Measurements from ENCODE around the gene FTCDNL1. TPM values are rescaled to one million over a fixed set of nuclear protein-coding genes. Genes with fewer than 3 reads are reported as not detected.

Gene FTCDNL1
- polyA plus RNA-seq, 2 of the 4 experiments (the other 2 are of a cell fraction) = 2.1 to 5.2 TPM

GRCh38 chr2:199775267-199775666 lies 75.7 kb downstream of the FTCDNL1 start:
- H3K4me1 ChIP-seq = no peaks in the 10 kb centered on the region
- H3K27ac ChIP-seq = no peak overlapping the region
- no peak overlapping the region for H3K4me2 ChIP-seq
- FAIRE-seq (no peak), DNase-seq (ENCODE audit: low read depth in 1 of 2, low spot score in 1 of 2) (no peak), ATAC-seq (no peak)
- ChIA-PET CTCF (interaction anchor here (1.0 kb wide), 1 partner anchor 35 kb away, joined by 3 read pairs; no protein-coding TSS in a partner anchor), POLR2A (no interaction called here)
- 40% methylated on average over 3 of the region's 3 CpGs for WGBS (ENCODE audit: missing lambda C conversion rate)
- no peaks in the 10 kb centered on the region for H3K9me3 ChIP-seq
- TF ChIP-seq HOXB13 (CRISPR knock-in tag; IDR thresholded peaks at IDR 0.05; ENCODE audit: low read depth) (no peak), SMC3 (IDR thresholded peaks at IDR 0.05) (no peak)
- TF ChIP-seq, protein P1, sequence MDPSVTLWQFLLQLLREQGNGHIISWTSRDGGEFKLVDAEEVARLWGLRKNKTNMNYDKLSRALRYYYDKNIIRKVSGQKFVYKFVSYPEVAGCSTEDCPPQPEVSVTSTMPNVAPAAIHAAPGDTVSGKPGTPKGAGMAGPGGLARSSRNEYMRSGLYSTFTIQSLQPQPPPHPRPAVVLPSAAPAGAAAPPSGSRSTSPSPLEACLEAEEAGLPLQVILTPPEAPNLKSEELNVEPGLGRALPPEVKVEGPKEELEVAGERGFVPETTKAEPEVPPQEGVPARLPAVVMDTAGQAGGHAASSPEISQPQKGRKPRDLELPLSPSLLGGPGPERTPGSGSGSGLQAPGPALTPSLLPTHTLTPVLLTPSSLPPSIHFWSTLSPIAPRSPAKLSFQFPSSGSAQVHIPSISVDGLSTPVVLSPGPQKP (IDR thresholded peaks at IDR 0.05; ENCODE audit: low read depth, low read length) = no peak
- no peak overlapping the region for H3K4me3 ChIP-seq

GRCh38 chr2:199772035-199772976 lies 78.7 kb downstream of the FTCDNL1 start:
- DNase-seq (ENCODE audit: low read depth in 1 of 2, low spot score in 1 of 2) (no peak), FAIRE-seq (no peak), ATAC-seq (0 out of 6 replicates have a peak, but pooled peaks of 1 of the 2 experiments have one; percentile 39)
- ChIA-PET CTCF (no interaction called here), POLR2A (no interaction called here)
- H3K4me3 ChIP-seq = no peak overlapping the region
- no peak overlapping the region for H3K4me2 ChIP-seq
- TF ChIP-seq HDAC2 (IDR thresholded peaks at IDR 0.05) (no peak), FOSL2 (IDR thresholded peaks at IDR 0.05) (no peak), FOSL2 (CRISPR knock-in tag; IDR thresholded peaks at IDR 0.05) (no peak)
- TF ChIP-seq, protein P2, sequence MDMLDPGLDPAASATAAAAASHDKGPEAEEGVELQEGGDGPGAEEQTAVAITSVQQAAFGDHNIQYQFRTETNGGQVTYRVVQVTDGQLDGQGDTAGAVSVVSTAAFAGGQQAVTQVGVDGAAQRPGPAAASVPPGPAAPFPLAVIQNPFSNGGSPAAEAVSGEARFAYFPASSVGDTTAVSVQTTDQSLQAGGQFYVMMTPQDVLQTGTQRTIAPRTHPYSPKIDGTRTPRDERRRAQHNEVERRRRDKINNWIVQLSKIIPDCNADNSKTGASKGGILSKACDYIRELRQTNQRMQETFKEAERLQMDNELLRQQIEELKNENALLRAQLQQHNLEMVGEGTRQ (IDR thresholded peaks at IDR 0.05) = no peak
- H3K9me3 ChIP-seq = no peaks in the 10 kb centered on the region
- H3K27ac ChIP-seq = no peak overlapping the region
- 54% methylated on average over 12 of the region's 12 CpGs for WGBS (ENCODE audit: missing lambda C conversion rate)
- H3K4me1 ChIP-seq = no peaks in the 10 kb centered on the region

DNA sequence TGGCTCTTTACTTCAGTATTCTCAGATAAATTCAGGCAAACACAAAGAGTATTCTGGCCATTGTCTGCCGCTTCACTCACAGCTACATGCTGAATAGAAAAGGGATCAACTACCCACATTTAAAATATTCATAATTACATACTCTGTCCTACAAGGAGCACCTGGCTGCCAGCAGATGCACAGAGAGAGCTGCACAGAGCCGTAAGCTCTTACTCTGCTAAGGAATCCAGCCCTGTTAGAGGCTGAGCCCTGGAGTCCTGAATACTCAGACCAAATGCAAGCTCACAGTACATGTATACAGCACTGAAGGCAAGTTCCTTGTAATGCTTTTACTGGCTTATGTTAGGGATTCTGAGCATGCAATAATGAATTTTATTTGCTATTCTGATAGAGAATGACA lies 80.3 kb downstream of the FTCDNL1 start:
- ChIA-PET CTCF (no interaction called here), POLR2A (no interaction called here)
- TF ChIP-seq RNF2 (IDR thresholded peaks at IDR 0.05; ENCODE audit: borderline replicate concordance, low read depth) = no peak
- TF ChIP-seq, protein P3, sequence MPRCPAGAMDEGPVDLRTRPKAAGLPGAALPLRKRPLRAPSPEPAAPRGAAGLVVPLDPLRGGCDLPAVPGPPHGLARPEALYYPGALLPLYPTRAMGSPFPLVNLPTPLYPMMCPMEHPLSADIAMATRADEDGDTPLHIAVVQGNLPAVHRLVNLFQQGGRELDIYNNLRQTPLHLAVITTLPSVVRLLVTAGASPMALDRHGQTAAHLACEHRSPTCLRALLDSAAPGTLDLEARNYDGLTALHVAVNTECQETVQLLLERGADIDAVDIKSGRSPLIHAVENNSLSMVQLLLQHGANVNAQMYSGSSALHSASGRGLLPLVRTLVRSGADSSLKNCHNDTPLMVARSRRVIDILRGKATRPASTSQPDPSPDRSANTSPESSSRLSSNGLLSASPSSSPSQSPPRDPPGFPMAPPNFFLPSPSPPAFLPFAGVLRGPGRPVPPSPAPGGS (IDR thresholded peaks at IDR 0.05) = no peak
- no peak for TF ChIP-seq NFE2L2 (conservative IDR thresholded peaks at IDR 0.05; ENCODE audit: low read length)
- no peak for TF ChIP-seq EHF (CRISPR knock-in tag; IDR thresholded peaks at IDR 0.05)
- no peak for TF ChIP-seq CHD2 (IDR thresholded peaks at IDR 0.05; ENCODE audit: low read length, partially characterized antibody)
- TF ChIP-seq MYC (IDR thresholded peaks at IDR 0.05; ENCODE audit: borderline replicate concordance, low read length) = no peak
- TF ChIP-seq, protein P4, sequence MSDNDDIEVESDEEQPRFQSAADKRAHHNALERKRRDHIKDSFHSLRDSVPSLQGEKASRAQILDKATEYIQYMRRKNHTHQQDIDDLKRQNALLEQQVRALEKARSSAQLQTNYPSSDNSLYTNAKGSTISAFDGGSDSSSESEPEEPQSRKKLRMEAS (IDR thresholded peaks at IDR 0.05) = no peak
- no peak for DNase-seq (ENCODE audit: low read depth in 1 of 2, low spot score in 1 of 2)
- no peak overlapping the region for H3K4me2 ChIP-seq
- ATAC-seq = no peak
- no peaks in the 10 kb centered on the region for H3K4me1 ChIP-seq
- no peak overlapping the region for H3K4me3 ChIP-seq
- H3K27ac ChIP-seq = no peak overlapping the region
- 78% methylated on average over 2 of the region's 2 CpGs for WGBS (ENCODE audit: missing lambda C conversion rate)
- FAIRE-seq = no peak
- no peaks in the 10 kb centered on the region for H3K9me3 ChIP-seq

GRCh38 chr2:199765646-199766045 lies 85.3 kb downstream of the FTCDNL1 start:
- ChIA-PET POLR2A (no interaction called here), CTCF (interaction anchor here (1.2 to 1.4 kb wide), 2 partner anchors 25 to 36 kb away, joined by 3 read pairs; no protein-coding TSS in a partner anchor)
- no peak overlapping the region for H3K4me2 ChIP-seq
- TF ChIP-seq CTCF (IDR thresholded peaks at IDR 0.05) = no peak
- WGBS (ENCODE audit: missing lambda C conversion rate) = 78% methylated on average over 5 of the region's 5 CpGs
- no peaks in the 10 kb centered on the region for H3K9me3 ChIP-seq
- H3K27ac ChIP-seq = no peak overlapping the region
- no peak for ATAC-seq
- no peak for FAIRE-seq
- no peak for DNase-seq (ENCODE audit: low read depth in 1 of 2, low spot score in 1 of 2)
- H3K4me3 ChIP-seq = no peak overlapping the region
- no peaks in the 10 kb centered on the region for H3K4me1 ChIP-seq

Data from A549 (cell line).